HG03095 (cell line): ENCODE measurements around the gene GULP1.
"Not testable (repeated sequence)": the region's sequence is repeated elsewhere in the genome, so short reads cannot be mapped to it uniquely, and the experiment has no call there.

Experiments
- ATAC-seq: cut with Tn5 transposase; IDR thresholded peaks from one replicate; pipeline ENCODE4 v1.9.1; 2021; ENCODE audit warnings: moderate library complexity; ENCODE audit not compliant: unreplicated experiment

Gene GULP1

GRCh38 chr2:188522517-188522916, 230.8 kb downstream of the GULP1 start:
- ATAC-seq = no peak

DNA sequence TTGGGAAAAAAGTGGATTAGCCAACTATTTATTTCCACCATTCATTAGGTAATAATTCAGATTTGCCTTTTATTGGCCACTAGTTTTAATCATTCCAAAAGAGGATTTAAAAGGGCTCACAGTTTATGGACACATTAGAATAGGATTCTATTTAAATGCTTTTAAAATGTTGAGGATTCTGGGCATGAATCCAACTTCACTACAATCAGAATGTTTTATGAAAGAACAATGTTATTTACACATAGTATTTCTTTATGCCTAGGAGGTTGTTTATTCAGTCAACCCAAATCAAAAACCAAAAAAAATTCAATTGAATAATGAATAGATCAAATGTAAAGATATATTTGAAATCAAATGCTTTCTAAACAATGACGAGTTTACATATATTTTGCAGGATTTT, 232.2 kb downstream of the GULP1 start:
- no peak for ATAC-seq

DNA sequence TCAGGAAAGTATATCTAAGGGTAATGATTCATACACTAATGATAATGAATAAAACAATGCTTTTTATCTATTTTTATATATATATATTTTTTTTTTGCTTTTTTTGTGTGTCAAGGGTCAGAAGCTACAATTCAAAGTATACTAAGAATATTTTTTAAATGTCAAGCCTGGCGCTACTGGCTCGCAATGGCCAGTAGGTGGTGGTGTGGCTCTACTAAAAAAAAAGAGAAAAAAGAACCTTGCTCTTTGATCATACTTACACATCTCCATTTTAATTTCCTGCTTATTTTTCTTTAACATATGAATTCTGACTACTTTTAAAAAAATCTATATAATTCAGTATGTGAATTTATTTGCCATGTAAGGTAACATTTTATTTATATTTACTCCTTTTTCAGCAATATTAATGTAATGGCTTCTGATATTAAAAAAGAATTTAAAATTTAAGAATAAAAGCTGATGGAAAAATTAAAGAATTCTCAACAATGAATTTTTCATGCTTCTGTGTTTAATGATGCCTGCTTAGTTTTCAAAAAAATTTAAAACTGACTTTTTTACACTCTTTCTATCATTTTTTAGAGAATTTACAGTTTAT, 232.9 kb downstream of the GULP1 start:
- ATAC-seq = peak; percentile 64

DNA sequence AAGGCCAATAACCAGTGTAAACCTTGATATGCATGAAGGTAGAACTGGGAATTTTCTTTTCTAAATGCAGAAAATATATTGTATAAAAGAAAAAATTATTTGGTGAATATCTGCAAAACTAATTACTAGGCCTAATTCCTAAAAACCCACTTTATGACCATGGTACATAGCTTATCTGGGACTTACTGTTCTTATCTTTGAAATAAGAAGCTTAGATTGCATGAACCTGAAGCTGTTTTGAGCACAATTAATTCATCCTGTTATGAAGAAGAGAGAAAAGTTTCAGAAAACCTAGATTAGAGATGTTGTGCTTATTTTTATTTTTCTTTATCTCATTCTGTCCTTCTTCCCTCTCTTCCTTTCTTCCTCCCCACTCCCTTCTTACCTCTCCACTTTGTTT, 235.0 kb downstream of the GULP1 start:
- ATAC-seq = no peak

DNA sequence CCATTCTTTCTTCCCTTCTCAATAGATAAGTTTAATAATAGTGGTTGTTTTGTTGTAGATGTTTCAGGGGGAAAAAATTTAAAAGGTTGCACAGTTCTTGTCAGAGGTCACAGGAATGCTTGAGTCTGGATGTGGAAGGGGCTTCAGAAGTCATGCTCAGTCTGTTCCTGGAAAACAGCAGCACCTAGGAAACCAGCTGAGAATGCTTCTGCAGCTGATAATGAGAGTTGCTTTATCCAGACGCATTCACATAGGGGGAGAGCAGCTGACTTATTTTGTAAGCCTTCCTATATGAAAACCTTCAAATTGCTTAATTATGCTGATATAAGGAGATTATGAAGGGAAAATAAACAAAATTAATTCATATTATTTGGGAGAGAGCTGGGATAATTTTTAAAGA, 235.5 kb downstream of the GULP1 start:
- no peak for ATAC-seq

DNA sequence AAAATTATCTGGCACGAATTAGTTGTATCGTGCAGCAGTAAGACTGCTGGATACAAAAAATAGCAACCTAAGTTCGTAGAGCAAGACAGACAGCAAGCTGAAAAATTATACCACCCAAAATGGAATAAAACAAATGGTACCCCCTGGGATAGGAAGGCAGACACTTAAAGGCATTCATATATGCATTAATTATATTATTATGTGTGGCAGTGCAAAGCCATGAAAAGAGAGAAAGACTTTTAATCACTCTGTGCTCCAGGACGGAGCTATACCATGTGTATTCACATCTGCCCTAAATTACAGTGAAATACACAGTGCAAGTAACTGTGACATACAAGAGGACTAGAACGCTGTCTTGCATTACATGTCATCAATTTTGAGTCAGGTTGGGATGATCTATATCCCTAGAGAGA, 235.9 kb downstream of the GULP1 start:
- no peak for ATAC-seq

GRCh38 chr2:188529710-188530109, 238.0 kb downstream of the GULP1 start:
- no peak for ATAC-seq

GRCh38 chr2:188534875-188535274, 243.2 kb downstream of the GULP1 start:
- ATAC-seq = no peak

GRCh38 chr2:188551671-188552070, 260.0 kb downstream of the GULP1 start:
- no peak for ATAC-seq

- no peak for ATAC-seq
Observed at GRCh38 chr2:188557081-188557480, 265.4 kb downstream of the GULP1 start.

DNA sequence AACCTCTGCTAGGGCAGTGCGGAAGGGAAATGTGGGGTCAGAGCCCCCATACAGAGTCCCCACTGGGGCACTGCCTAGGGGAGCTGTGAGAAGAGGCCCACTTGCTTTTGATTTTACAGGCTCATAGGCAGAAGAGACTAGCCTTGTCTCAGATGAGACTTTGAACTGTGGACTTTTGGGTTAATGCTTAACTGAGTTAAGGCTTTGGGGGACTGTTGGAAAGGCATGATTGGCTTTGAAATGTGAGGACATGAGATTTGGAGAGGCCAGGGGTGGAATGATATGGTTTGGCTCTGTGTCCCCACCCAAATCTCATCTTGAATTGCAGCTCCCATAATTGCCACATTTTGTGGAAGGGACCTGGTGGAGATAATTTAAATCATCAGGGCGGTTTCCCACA, 267.8 kb downstream of the GULP1 start:
- not testable (repeated sequence) for ATAC-seq

DNA sequence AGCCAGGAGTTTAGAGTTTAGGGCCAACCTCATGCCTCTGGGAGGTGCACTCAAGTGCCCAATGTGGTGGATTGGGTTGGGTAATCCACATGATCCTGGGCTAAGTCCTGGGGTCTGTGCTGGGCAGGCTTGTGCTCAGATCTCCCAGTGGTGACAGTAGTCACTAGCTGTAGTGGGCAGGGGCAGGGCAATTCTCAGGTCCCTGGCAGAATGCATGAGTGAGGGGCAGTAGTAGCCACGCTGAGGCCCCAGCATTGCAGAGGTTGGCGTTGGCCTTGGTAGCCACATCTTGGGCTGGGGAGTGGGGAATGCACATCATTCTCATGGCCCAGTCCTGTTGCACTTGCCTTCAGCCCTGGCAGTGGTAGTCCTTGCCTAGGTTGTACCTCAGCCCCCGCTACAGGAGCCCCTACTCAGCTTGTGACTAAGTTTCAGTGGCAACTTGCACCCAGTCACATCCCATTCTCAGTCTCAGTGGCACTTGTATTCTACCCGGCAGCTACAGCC, 269.9 kb downstream of the GULP1 start:
- no peak for ATAC-seq

DNA sequence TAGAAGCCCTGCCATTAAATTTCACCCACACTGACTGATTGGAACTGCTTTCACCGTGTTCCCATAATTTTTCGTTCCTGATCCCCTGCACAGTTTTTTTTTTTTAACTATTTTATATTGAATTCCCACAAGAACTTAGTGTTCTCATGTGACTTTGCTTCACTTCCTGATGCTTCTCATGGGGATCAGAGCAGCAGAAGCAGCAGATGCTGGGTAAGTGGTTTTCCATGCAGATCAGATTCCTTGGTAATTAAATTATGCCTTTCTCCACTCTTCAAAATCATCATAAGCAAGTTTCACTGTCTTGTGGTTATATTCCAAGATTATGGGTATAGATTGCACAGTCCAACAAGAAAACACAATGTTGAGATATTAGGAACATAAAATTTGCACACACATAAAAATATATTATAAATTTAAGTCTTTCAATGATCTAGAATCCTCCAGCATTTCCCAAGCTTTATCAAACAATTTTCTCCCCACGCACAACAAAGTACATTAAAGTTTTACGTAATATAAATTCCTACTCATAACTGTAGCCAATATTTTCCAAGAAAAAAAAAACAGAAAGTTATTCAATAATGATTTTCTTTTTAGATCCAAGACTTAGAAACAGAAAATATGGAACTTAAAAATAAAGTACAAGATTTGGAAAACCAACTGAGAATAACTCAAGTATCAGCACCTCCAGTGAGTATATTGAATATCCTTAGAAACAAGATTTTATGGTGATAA, 277.9 kb downstream of the GULP1 start:
- ATAC-seq = no peak

DNA sequence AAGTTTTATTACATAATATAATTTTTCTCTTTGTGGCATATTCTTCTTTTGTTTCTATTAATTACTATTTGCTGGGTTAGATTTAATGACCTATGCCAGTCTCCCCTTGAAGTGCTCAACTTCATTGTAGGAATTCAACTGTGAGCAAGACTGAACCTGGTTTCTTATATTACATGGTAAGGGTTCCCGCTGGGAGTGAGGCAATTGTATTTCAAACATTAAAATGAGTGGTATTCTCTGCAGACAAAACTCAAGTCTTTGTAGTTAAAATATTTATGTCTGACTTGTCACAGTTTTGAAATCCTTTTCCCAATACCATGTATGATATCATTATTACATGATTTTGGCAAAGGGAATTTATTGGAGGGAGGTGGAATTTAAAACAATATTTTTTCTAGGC, 278.7 kb downstream of the GULP1 start:
- no peak for ATAC-seq

DNA sequence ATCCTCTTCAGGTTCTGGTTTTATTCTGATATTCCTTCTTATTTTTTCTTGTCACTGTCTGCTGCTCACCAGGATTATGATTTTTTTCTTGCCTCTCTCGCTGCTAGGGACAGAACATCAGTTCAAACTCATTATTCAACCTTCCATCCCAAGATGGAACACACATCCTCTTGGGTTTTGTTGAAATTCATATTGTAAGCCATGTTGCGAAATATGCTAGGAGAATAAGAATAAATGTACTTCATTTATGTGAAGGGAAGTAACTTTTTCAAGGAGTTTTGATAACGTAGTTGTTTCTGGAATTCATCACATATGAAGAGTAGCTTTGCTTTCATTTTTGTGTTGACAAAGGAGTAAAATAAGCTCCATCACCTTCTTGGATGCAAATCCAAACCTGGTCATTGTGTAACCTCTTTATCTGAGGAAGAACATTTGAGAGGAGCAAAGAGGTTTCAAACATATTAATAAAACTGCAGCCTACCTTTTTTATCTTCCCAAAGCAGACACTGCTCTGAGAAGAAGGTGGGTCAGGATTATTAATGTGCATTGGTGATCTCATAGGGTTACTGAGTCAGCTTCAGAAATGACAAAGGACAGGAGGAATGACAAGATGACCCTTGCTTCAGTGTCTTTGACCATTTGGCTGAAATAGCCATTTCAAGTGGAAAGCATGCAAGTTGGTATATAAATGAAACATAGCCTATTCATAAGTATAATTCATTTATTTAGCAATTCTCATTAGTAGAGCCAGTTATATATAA, 280.0 kb downstream of the GULP1 start:
- no peak for ATAC-seq

DNA sequence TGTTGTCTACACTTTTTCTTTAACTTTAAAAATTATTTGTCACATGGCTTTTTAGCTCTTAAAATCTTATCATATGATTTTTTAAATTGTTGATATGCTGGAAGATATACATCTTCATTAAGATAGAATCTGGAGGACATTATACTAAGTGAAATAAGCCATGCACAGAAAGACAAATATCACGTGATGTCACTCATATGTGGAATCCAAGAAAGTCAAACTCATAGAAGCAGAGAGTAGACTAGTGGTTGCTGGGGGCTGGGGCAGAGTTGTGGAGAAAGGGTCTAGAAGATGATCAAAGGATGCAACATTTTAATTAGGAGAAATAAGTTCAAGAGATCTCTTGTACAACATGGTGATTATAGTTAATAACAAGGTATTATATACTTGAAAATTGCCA, 280.9 kb downstream of the GULP1 start:
- no peak for ATAC-seq

GRCh38 chr2:188573453-188573852, 281.8 kb downstream of the GULP1 start:
- no peak for ATAC-seq

GRCh38 chr2:188576006-188576405, 284.3 kb downstream of the GULP1 start:
- ATAC-seq = no peak

DNA sequence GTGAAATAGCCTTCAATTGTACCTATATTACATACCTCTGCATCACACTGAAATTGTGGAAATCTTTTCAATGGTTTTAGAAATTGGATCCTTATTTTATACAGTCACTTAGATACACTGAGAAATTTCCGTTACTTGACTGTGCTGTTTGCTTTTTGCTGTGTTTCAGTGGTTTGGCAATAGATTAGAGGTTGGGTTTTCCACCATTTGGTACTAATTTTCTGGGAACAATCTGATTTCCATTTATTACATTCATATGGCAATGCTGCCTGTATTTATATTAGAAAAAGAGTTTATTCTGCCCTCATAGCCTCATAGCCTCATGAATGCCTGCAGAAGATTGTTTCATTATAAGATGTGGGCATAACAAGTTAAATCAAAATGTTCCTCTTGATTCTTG, 285.0 kb downstream of the GULP1 start:
- ATAC-seq = no peak

DNA sequence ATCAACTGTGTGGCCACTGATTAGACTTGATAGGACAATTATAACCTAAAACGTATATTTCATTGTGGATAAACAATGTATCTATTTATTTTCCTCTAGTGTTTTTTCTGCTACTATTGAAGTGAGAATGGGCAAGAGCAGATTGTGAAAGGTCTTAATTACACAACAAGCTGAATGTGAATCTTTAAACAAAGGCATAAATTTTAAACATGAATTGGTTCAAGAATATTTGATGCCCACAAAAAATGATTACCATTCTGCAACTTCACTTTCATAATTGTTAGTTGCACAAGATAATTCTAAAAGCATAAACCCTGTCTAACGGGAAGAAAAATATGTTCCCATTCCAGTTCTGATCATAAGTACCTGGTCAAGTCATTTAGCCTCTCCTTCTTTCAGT, 285.6 kb downstream of the GULP1 start:
- no peak for ATAC-seq

GRCh38 chr2:188580738-188581137, 289.1 kb downstream of the GULP1 start:
- ATAC-seq = no peak

DNA sequence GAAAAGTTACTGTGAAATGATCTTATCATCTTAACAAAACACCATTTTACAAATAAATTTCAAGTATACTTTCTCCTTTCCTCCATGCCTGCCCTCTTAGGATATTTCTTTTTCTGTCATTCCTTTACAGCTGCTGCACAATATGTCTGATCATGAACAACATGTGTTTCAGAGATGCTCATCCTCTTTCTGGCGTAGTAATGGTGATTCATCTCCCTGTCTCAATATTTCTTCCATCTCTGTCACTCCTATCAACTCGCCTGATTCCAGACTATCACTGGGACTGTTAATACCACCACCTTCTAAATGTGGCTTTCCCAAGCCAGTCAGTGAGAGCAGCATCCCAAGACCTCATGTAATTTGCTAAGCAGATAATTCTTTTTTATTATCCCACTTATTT, 290.5 kb downstream of the GULP1 start:
- no peak for ATAC-seq
